HG03097 (cell line): ENCODE data around the gene CPNE8.

Experiments
- ATAC-seq: cut with Tn5 transposase; IDR thresholded peaks from one replicate; pipeline ENCODE4 v1.9.1; 2021; ENCODE audit not compliant: unreplicated experiment, low FRiP score

The CPNE8 gene

DNA sequence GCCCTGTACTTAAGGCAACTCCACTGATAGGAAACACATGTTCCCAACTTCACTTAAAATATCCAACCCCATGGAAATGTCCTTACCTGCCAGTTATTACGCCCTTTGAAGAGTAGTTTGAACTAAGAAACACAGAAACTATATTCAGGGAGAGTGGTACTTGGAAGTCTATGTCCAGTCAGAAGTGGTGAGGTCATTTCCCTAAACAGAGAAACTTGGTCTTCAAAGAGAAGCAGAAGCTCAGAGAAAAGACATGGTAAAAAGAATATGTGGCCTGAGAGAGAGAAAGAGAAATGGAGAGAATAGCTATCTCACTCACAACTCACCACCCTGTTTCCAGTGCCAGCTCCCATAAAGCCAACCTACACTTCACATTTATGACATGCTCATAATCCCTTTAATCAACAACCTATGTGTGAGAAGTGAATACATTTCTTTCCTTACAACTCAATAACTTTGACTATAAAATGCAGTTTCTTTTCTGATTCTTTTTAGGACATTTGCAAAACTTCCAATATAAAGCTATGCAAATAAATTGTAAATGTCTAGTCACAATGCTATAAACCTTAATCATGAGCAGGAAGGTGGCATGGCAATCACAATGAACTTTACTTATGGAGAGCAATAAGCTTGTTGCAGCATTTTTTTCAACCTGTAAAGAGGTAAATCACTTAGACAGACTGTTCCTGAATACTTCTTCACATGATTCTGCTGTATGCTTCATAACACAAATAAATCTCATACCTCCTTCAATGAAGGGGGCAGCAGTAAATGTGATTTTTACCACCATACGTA lies 67.1 kb downstream of the CPNE8 start:
- ATAC-seq: no peak

DNA sequence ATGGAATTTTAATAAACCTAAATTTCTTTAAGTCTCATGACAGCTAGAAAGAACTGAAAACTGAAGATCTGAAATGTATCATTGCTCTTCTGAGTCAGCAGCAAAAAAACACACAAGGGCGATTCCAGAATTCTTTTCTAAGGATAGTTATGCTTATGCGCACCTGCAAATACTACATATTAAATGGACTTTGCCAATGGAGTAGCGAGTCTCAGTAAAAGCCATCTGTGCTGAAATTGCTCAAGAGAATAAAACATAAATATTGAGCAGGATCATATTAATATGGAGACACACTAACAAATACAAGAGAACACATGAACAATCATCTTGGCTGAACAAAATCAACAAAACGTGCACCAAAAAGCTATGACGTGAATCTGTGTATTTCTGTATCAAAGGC lies 73.7 kb downstream of the CPNE8 start:
- ATAC-seq: no peak

DNA sequence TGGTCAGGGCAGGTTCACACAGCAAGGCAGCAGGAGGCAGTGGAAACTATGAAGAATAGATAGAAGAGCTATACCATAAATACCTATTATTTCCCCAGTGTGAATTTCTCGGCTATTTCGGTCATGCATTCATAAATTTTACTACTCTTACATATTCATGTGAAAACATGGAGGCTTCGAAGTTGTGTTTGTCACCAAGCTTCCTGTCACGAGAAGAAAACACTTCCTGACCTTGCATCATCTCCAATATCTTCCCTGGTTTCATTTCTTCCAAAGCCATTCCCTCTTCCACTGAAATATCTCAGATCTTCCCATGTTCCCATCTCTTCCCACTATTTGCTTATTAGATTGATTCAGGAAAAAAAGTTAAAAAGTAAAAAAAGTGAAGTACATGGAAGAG lies 80.4 kb downstream of the CPNE8 start:
- ATAC-seq: no peak

DNA sequence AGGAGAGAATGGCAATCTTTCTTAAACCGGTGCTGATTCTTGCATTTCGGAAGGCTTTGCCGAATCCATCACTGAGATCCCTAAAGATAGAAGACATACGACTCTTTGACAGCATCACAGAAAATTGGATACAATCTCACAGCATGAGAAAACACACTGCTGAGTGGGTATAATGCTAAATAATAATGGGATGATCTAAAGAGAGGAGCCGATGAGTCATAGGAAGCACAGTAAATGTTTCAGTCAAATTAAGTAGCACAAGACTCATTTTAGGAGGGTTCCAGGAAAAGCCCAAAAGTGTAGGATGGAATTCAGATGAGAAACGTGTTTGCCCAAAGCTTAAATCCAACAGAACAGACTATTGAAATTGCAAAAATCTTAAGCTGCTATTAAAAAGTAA lies 81.7 kb downstream of the CPNE8 start:
- ATAC-seq: no peak

DNA sequence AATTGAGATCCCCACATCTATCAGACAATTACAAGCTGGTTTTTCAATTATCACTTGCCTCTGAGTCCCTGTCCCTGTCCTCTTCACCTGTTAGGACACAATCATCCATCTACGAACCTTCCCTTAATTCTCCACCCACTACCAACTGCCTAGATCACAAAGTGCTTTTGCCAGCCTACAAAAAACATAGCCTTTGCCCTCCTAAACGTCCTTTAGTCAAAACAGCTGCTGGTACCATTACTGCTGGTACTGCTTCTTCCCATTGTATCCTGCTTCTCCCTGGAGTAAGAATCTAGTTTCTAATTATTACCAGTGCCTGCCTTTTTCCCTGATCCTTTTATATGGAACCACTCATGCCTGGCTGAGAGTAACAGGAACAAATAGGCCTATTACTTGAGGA lies 82.1 kb downstream of the CPNE8 start:
- ATAC-seq: no peak

DNA sequence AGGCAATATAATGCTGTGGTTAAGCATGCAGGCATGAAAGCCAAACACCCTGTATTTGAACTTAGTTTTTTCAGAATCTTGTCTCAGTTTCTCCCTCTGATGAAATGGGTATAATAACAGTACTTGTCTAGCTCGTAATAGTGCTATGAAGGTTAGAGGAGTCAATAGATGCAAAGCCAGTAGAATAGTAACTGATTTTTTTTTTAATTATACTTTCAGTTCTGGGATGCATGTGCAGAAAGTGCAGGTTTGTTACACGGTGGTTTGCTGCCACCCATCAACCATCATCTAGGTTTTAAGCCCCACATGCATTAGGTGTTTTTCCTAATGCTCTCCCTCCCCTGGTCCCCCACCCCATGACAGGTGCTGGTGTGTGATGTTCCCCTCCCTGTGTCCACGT lies 87.4 kb downstream of the CPNE8 start:
- no peak for ATAC-seq

DNA sequence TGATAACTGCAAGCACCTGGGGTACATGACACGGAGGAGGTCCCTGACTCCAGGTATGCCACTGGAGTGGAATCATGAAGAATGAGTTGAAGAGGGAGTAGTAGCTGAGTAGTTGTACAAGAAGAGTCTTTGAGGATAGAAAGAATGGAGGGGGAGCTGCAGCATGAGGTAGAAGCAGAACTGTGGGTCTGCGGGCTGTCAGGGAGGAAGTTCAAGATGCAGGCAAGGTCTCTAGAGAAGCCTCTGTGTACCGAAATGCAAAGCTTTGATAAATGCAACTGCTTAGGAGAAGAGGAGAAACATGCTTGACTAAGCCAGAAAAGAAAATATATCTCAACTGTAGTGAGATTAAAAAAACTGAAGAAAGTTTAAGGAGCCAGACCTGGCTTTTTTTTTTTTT lies 91.5 kb downstream of the CPNE8 start:
- no peak for ATAC-seq

DNA sequence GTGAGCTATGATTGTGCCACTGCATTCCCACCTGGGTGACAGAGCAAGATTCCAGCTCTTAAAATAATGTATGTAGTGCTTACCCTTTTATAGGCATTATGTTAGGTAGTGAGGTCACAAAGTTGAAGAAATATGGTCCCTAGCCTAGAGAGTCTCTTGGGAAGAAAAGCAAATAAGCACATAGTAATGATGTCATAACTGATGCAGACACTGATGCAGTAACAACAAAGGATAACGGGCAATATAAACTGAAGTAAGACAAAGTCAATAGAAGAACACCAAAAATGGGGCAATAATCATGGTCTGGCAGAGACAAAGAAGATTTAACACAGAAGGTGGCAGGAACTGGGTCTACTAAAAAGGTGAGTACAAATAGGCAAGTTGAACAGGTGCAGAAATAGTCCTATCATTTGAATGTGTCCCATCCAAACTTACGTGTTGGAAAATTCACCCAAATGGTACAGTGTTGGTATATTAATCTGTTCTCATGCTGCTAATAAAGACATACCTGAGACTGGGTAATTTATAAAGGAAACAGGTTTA lies 93.5 kb downstream of the CPNE8 start:
- ATAC-seq: no peak

DNA sequence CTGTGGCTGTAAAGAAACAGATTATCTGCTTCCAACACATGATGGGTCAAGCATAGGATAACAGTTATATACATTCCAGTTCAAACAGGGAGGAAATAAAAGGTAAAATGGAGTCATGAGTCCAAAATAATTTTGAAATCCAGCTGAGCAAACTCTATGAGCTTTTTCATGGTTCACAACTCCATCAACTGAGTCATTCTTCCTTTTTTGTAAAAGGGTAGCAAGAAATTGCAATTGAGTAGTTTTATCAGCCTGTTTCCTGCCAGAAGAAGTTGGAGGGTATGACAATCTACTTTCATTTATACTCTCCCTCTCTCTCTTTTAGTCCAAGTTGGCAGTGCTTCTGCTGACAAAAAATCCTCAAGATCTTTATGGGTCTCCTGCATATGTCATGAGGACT lies 95.6 kb downstream of the CPNE8 start:
- no peak for ATAC-seq

DNA sequence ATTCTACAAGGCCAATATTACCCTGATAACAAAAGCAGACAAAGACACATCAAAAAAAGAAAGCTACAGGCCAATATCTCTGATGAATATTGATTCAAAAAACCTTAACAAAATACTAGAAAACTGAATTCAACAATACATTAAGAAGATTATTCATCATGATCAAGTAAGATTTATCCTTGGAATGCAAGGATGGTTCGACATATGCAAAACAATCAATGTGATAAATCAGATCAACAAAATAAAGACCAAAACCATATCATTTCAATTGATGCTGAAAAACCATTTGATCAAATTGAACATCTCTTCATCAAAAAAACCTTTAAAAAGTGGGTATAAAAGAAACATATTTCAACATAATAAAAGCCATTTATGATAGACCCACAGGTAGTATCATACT lies 117.3 kb downstream of the CPNE8 start:
- no peak for ATAC-seq

DNA sequence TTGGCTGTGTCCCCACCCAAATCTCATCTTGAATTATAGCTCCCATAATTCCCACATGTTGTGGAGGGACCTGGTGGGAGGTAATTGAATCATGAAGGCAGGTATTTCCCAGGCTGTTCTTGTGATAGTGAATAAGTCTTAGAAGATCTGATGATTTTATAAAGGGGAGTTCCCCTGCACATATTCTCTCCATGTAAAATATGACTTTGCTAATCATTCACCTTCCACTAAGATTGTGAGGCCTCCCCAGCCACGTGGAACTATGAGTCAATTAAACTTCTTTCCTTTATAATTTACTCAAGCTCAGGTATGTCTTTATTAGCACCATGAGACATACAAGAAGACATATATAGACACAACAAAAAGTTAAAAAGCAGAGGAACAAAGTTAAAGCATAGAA lies 120.0 kb downstream of the CPNE8 start:
- no peak for ATAC-seq

DNA sequence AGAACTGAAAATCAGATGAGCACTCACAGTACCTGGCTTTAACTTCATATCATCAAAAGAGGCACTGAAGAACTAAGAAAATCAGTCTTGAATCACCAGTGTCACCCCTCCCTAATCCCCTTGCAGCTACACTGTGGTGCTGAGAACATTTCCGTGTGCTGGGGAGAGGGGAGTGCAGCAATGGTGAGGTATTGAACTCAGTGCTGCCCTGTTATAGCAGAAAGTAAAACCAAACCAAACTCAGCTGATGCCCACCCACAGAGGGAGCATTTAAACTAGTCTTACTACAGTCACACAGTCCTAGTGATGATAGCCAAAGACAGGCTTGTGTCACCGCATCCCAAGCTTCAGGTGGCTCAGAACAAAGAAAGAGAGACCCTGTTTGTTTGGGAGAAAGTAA lies 122.1 kb downstream of the CPNE8 start:
- ATAC-seq: no peak

DNA sequence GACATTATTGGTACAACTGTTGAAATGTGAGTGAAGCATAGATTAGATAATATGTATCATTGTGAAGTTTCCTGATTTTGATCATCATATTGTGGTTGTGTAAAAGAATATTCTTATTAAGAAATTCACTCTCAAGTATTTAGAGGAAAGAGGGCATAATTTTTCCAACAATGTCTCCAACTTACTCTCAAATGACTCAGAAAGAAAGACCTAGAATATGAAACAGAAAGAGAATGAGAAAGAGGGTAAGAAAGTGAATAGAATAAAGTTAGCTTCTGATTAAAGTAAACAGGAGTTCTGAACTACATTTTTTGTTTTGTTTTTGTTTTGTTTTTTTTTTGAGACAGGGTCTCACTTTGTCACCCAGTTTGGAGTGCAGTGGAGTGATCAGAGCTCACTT lies 123.0 kb downstream of the CPNE8 start:
- no peak for ATAC-seq

DNA sequence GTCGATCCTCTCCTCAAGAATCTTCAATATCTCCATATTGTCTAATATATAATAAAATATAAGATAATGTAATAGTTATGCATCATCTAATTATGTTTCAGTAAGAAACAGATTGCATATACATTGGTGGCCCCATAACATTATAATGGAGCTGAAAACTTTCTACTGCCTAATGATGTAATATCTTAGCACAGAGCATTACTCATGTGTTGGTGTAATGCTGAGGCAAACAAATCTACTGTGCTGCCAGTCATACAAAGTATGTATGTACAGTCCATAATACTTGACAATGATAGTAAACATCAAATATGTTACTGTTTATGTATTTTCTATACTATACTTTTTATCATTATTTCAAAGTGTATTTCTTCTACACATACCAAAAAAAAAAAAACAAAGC lies 128.7 kb downstream of the CPNE8 start:
- no peak for ATAC-seq

DNA sequence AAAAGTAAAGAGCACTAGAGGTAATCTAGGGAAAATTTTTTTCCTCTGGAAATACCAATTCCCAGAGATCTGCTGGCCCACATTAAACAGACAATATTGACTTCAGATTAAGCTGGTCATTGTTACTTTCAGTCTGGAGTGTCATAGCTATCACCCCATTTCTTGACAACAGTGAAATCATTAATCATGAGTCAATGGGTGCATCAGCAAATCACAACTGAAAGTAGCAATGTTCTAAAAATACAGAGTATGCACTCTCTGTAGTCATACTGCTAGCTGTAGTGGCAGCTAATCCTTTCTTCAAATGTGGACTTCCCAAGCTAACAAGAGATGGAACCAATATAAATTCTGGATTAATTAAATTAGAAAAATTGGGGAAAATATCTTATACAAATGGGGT lies 129.9 kb downstream of the CPNE8 start:
- ATAC-seq: peak; percentile 91

DNA sequence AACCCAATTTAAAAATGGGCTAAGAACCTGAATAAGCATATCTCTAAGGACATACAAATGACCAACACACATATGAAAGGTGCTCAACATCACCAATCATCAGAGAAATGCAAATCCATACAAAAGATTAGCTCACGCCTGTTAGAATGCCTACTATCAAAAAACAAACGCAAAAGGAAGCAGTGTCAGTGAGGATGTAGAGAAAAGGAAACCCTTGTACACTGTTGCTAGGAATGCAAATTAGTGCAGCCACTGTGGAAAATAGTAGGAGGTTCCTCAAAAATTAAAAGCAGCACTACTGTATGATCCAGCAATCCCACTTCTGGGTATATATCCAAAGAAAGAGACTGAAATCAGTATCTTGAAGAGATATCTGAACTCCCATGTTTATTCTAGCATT lies 133.0 kb downstream of the CPNE8 start:
- ATAC-seq: no peak

DNA sequence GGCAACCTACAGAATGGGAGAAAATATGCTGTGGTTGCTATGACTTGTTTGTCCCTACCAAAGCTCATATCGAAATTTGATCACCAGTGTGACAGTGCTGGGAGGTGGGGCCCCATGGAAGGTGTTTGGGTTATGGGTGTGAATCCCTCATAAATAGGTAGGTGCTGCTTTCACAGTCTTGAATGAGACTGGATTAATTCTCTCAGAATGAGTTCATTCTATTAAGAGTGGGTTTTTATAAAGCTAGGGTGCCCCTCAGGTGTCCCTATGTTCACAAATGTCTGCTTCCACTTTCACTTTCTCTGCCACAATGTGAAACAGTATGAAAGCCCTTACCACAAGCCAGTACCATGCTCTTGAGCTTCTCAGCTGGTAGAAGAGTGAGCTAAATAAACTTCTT lies 133.5 kb downstream of the CPNE8 start:
- ATAC-seq: peak; percentile 75

DNA sequence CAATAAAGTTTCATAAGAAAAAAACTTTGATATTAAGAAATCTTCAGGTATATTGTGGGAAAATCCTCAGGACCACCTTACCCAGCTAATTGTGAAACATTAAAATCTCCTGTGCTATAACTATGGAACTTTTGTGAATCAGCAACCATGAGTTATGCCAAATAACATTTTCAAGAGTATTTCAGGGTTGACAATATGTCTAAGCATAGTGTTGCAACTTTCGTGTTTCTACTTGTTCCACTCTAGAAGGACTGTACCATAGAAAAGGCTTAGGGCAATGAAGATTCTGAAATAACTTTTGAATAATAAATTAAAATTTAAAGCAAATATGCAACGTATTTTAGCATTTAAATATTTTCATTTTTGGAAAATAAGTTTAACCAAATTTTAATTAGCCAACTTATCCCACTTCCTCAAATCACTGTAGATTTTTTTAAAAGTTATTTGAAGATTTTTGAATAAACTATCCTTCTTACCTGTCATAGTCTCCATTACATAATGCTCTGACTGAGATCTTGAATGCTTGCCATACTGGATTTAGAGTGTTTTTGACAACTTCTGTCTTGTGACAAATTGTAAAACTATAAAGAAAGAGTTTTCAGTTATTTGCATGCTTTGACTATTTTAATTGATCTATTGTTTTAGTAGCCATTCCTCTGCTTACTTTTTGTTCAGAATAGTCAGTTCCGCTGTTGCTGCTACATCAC lies 143.6 kb downstream of the CPNE8 start:
- no peak for ATAC-seq

DNA sequence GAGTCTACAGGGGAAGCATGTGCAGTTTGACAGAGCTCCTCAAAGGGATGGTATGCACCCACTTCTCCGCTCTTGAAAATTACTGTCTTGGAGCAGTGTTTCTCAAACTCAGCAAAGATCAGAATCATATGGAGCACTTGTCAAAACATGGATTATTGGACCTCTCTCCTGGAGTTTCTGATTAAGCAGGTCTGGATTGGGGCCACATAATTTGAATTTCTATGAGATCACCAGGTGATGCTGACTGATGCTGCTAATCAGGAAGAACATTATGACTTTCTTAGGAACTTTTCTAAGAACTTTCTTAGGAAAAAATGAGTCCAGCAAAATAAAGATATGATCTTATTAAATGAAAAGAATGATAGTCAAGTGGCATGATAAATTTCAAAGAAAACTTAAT lies 144.3 kb downstream of the CPNE8 start:
- ATAC-seq: no peak

DNA sequence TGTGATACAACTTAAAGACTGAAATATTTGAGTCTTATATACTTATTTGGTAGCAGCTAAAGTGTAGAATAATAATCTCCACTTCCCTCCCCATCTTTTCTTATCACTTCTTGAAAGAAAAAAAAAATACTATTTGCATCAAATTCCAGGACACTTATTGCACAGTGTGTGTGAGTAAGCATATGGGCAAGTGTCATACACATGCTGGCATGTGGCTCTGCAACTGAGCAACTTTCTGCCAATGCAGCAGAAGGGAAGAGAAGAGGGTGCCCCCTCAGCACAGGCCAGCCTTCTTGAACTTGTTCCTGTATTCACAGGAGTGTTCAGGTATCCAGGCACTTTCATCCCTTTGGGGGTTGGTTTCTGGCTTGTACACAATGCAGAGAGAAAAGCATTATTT lies 145.8 kb downstream of the CPNE8 start:
- ATAC-seq: no peak

DNA sequence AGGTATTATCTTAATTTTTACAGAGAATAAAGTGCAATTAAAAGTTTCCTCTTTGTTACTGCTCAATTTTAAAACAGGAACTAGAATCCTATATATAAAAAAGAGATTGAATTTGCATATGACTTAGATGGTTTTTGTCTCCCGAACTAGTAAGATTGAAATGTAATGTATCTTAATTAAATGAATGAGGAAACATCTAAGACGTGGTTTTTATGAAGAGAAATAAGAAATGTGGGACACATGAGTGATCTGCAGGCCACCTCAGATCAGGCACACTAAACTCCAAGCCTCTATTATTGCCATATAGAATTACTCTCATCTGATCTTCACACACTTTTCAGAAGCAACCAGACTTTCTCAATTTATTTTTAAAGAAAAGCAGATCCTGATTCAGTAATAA lies 158.6 kb downstream of the CPNE8 start:
- ATAC-seq: no peak

DNA sequence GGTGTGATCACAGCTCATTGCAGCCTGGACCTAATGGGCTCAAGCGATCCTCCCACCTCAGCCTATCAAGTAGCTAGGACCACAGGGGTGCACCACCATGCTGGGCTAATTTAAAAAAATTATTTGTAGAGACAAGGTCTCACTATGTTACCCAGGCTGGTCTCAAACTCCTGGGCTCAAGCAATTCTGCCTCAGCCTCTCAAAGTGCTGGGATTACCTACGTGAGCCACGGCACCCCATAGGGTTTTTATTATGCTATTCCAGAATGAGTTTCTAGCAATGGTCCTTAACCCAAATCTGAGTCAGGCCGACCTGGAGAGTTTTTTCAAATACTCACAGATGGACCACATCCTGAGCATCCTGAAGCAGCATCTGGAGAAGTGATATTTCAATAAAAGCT lies 159.8 kb downstream of the CPNE8 start:
- no peak for ATAC-seq
